ENCODE results near the gene SETD1A. TPM values are rescaled to one million over a fixed set of nuclear protein-coding genes. Genes with fewer than 3 reads are reported as not detected.

SETD1A gene
- total and polyA plus RNA-seq, 2 of the 4 experiments (the other 2 are of a cell fraction), result 0.54 to 5.8 TPM

GRCh38 chr16:30996324-30996984, 38.9 kb downstream of the SETD1A start:
- CTCF ChIA-PET, result no interaction called here
- TF ChIP-seq RCOR1 (IDR thresholded peaks at IDR 0.05; ENCODE audit: insufficient replicate concordance, low read length) (no peak), FOS (IDR thresholded peaks at IDR 0.05; ENCODE audit: low read depth, low read length) (no peak), CEBPB (IDR thresholded peaks at IDR 0.05; ENCODE audit: low read depth, low read length) (no peak), ELK1 (IDR thresholded peaks at IDR 0.05; ENCODE audit: borderline replicate concordance, low read depth, low read length) (no peak), RAD21 (IDR thresholded peaks at IDR 0.05; ENCODE audit: low read length) (no peak), RFX5 (IDR thresholded peaks at IDR 0.05; ENCODE audit: low read depth, low read length) (no peak), MAZ (IDR thresholded peaks at IDR 0.05; ENCODE audit: borderline replicate concordance, low read depth, low read length) (no peak), MAFK (IDR thresholded peaks at IDR 0.05; ENCODE audit: low read depth, low read length) (no peak), CTCF (conservative IDR thresholded peaks at IDR 0.05; ENCODE audit: low read depth, low read length) (no peak), MXI1 (IDR thresholded peaks at IDR 0.05; ENCODE audit: borderline replicate concordance, low read depth, low read length) (no peak), SMC3 (IDR thresholded peaks at IDR 0.05; ENCODE audit: low read depth, low read length) (no peak), NFE2L2 (IDR thresholded peaks at IDR 0.05; ENCODE audit: low read depth, low read length) (no peak), CHD1 (IDR thresholded peaks at IDR 0.05; ENCODE audit: low read depth, low read length) (no peak)
- TF ChIP-seq, protein P1, sequence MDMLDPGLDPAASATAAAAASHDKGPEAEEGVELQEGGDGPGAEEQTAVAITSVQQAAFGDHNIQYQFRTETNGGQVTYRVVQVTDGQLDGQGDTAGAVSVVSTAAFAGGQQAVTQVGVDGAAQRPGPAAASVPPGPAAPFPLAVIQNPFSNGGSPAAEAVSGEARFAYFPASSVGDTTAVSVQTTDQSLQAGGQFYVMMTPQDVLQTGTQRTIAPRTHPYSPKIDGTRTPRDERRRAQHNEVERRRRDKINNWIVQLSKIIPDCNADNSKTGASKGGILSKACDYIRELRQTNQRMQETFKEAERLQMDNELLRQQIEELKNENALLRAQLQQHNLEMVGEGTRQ (IDR thresholded peaks at IDR 0.05; ENCODE audit: low read depth, low read length), result no peak

More at GRCh38 chr16:30996324-30996984, 38.9 kb downstream of the SETD1A start:
- peak overlapping the region; percentile 3 for H2BK120ac ChIP-seq (ENCODE audit: low read depth, low read length)
- no TSS peak for BruUV-seq (replicated peaks)
- peaks cover 27% of the 10 kb centered on the region for H3K4me1 ChIP-seq (ENCODE audit: control insufficient read depth, insufficient read depth, low read length)
- H4K20me1 ChIP-seq (ENCODE audit: insufficient read depth, low read length), result no peaks in the 10 kb centered on the region
- H3K23ac ChIP-seq (ENCODE audit: low read depth, low read length), result 0 out of 2 replicates have a peak overlapping the region, but pooled peaks have one; percentile 93
- intact Hi-C loops (cut with micrococcal nuclease) (loop anchor here (5.0 kb wide), 1 partner anchor 76 kb away; the partner anchor contains the start of genes ZNF646 and ZNF668), dilution Hi-C loops (cut with HindIII; ENCODE audit: low sequenced_read_pairs, unreplicated experiment) (no loop called here), in situ Hi-C loops (cut with MboI; ENCODE audit: low sequenced_read_pairs) (loop anchor here (10.0 to 25.0 kb wide), 2 partner anchors 448 to 716 kb away; partner anchors contain the start of gene ZNF843)
- 43% methylated on average over 1 of the region's 23 CpGs; no CpG with 5 or more reads in 1 of the 2 experiments for WGBS, 2 experiments (ENCODE audit: extremely low coverage in 2 of 2, insufficient read length in 1 of 2)
- H2BK20ac ChIP-seq (ENCODE audit: low read depth, low read length), result 0 out of 2 replicates have a peak overlapping the region, but pooled peaks have one; percentile 10
- peaks cover 0 to 18% of the 10 kb centered on the region in 2 experiments; a peak in 1 of 4 replicates for H3K79me1 ChIP-seq (ENCODE audit: low read depth in 1 of 2, low read length in 2 of 2)
- no peak overlapping the region for H3K56ac ChIP-seq (ENCODE audit: extremely low read depth, insufficient read depth, low read length)
- H2AK5ac ChIP-seq (ENCODE audit: low read depth, low read length), result peak overlapping the region; percentile 96
- H2AK9ac ChIP-seq (replicated peaks; ENCODE audit: low read depth, low read length, poor library complexity), result peak overlapping the region; percentile 95
- no peaks in the 10 kb centered on the region for H3K27me3 ChIP-seq (ENCODE audit: control insufficient read depth, insufficient read depth, low read length)
- H3K4me2 ChIP-seq (ENCODE audit: low read depth, low read length), result peak overlapping the region; percentile 95
- H3K4me3 ChIP-seq (ENCODE audit: insufficient read depth, low read depth, low read length), result peak overlapping the region; percentile 54
- H2AFZ ChIP-seq (replicated peaks; ENCODE audit: low read length, poor library complexity), result peak overlapping the region; percentile 96
- peak overlapping the region; percentile 86; the same call in 1 of the 2 replicates for H3K14ac ChIP-seq (replicated peaks; ENCODE audit: low read depth, low read length)
- H4K91ac ChIP-seq (ENCODE audit: insufficient read depth, low read depth, low read length), result peak overlapping the region; percentile 70
- H3K4ac ChIP-seq (ENCODE audit: low read depth, low read length), result peak overlapping the region; percentile 94
- H3K9me3 ChIP-seq (ENCODE audit: control insufficient read depth, insufficient read depth, low read length), result no peaks in the 10 kb centered on the region
- H2BK5ac ChIP-seq (ENCODE audit: low read depth, low read length, poor library complexity, severe bottlenecking), result peak overlapping the region; percentile 82
- DNase-seq (no peak), ATAC-seq (ENCODE audit: low read depth) (no peak)
- H3K36me3 ChIP-seq (ENCODE audit: control insufficient read depth, insufficient read depth, low read length), result peaks cover 4% of the 10 kb centered on the region; the same call in 1 of the 2 replicates
- peak overlapping the region; percentile 91 for H4K5ac ChIP-seq (ENCODE audit: low read depth, low read length)
- H2BK15ac ChIP-seq (ENCODE audit: low read depth, low read length), result peak overlapping the region; percentile 99; the same call in 2 of the 3 replicates
- POLR2A ChIA-PET (ENCODE audit: unreplicated experiment), result interaction anchor here (1.0 kb wide), 1 partner anchor 77 kb away, joined by 3 read pairs; no protein-coding TSS in a partner anchor
- H3K9me1 ChIP-seq (ENCODE audit: insufficient read depth, low read length), result peaks cover 18% of the 10 kb centered on the region
- peak overlapping the region; percentile 31 for H3K27ac ChIP-seq (ENCODE audit: insufficient read depth, low read length)
- peak overlapping the region; percentile 94 to 99; a peak in 3 of 4 replicates for H4K8ac ChIP-seq (ENCODE audit: low read depth in 2 of 2, low read length in 2 of 2)
- H3K18ac ChIP-seq (ENCODE audit: low read depth, low read length), result no peak overlapping the region
- peak overlapping the region; percentile 61 for H3K9ac ChIP-seq (ENCODE audit: low read depth, low read length)

Measured in IMR-90 (cell line).